SKM-1 treated with dmso at 0.1 percent for 144 hours (cell line): ENCODE data around the gene TNS3.

Experiments used
- DNase-seq: peaks from one replicate; lab custom pipeline; 2025; ENCODE audit not compliant: unreplicated experiment; lab: John Stamatoyannopoulos, UW

The TNS3 gene

GRCh38 chr7:47393406-47393805 is 188.5 kb downstream of the TNS3 start:
- DNase-seq = no peak

GRCh38 chr7:47392241-47392759 is 189.6 kb downstream of the TNS3 start:
- DNase-seq = no peak

- no peak for DNase-seq
Observed at GRCh38 chr7:47391726-47392125, 190.2 kb downstream of the TNS3 start.

- DNase-seq = no peak
Observed at GRCh38 chr7:47390914-47391313, 191.0 kb downstream of the TNS3 start.

- no peak for DNase-seq
Observed at GRCh38 chr7:47389923-47390630, 191.8 kb downstream of the TNS3 start.

- no peak for DNase-seq
Observed at GRCh38 chr7:47389171-47389922, 192.6 kb downstream of the TNS3 start.

- DNase-seq = no peak
Observed at GRCh38 chr7:47387506-47387905, 194.4 kb downstream of the TNS3 start.

GRCh38 chr7:47386273-47386835 is 195.6 kb downstream of the TNS3 start:
- no peak for DNase-seq

- DNase-seq = no peak
Observed at GRCh38 chr7:47385536-47386125, 196.3 kb downstream of the TNS3 start.

GRCh38 chr7:47384755-47385535 is 197.0 kb downstream of the TNS3 start:
- no peak for DNase-seq

- DNase-seq = no peak
Observed at GRCh38 chr7:47383696-47384445, 198.0 kb downstream of the TNS3 start.

GRCh38 chr7:47383072-47383471 is 198.8 kb downstream of the TNS3 start:
- no peak for DNase-seq

GRCh38 chr7:47382200-47382599 is 199.7 kb downstream of the TNS3 start:
- DNase-seq = no peak

- no peak for DNase-seq
Observed at GRCh38 chr7:47381134-47381495, 200.8 kb downstream of the TNS3 start.

GRCh38 chr7:47380325-47381133 is 201.4 kb downstream of the TNS3 start:
- DNase-seq = no peak

- DNase-seq = no peak
Observed at GRCh38 chr7:47379629-47380324, 202.1 kb downstream of the TNS3 start.

GRCh38 chr7:47378728-47379395 is 203.0 kb downstream of the TNS3 start:
- DNase-seq = no peak

- DNase-seq = no peak
Observed at GRCh38 chr7:47377741-47378140, 204.2 kb downstream of the TNS3 start.
